HepG2 (cell line): ENCODE results near the gene MXRA7. TPM values are rescaled to one million over a fixed set of nuclear protein-coding genes. Genes with fewer than 3 reads are reported as not detected.
A peak's percentile ranks its signal among the peaks of the same experiment; 100 is the strongest.

Source experiments
- ATAC-seq: fragments of 200-7000 bp; cut with Tn5 transposase; 3 replicates; pipeline ENCODE4 v1.9.1; 2020; ENCODE audit warnings: mild to moderate bottlenecking, moderate library complexity
- BruUV-seq: library from RNA; stranded (reverse); fragments of 400-500 nt; replicated peaks from 2 replicates; lab custom pipeline; 2021; lab: Mats Ljungman, UMichigan
- CTCF ChIA-PET: fragments of 300-600 bp; formaldehyde crosslinking; extraction: SDS; loops from one replicate; lab custom pipeline; 2021; ENCODE audit warnings: low total read pairs, inconsistent platforms, low intra/inter-chr PET ratio; lab: Yijun Ruan, JAX
- POLR2A ChIA-PET: fragments of 350-600 bp; sonication (Branson Sonifier 250); formaldehyde crosslinking; loops from one replicate; lab custom pipeline; 2020; ENCODE audit warnings: antibody characterized with exemption, inconsistent platforms; lab: Yijun Ruan, JAX
- DNase-seq: peaks from one replicate; pipeline ENCODE4 v3.0.0-alpha.2; 2015; ENCODE audit warnings: low spot score
- FAIRE-seq: peaks from 3 replicates; lab custom pipeline; 2011; peaks lifted over from hg19 to GRCh38; lab: Jason Lieb, UNC
- H2AFZ ChIP-seq: one replicate; pipeline ENCODE4 v1.6.1; 2011; ENCODE audit warnings: low read length, inconsistent platforms
- H3K27ac ChIP-seq: fragments of 300-600 bp; 3 replicates; pipeline ENCODE4 v1.8.0; 2011; ENCODE audit warnings: mixed run types, mild to moderate bottlenecking, mixed read lengths, low read length, inconsistent platforms; ENCODE audit not compliant: insufficient read depth; ENCODE audit errors: extremely low read length
- H3K27me3 ChIP-seq, 2 experiments: fragments of 200-600 bp in 1 of 2; 2 replicates in 1 of 2; 3 replicates in 1 of 2; pipeline versions ENCODE4 v1.6.0 to v1.8.0; 2011; ENCODE audit warnings: low read length in 2 of 2, mild to moderate bottlenecking in 2 of 2, moderate library complexity in 2 of 2, inconsistent platforms in 1 of 2; ENCODE audit not compliant: insufficient read depth in 2 of 2, control insufficient read depth in 1 of 2
- H3K36me3 ChIP-seq, 2 experiments: fragments of 200-600 bp in 1 of 2; replicated peaks in 1 of 2; 2 replicates in 1 of 2; 3 replicates in 1 of 2; pipeline versions ENCODE4 v1.5.1 to v1.8.0; 2011; ENCODE audit warnings: low read length in 2 of 2, inconsistent platforms in 1 of 2; ENCODE audit not compliant: insufficient read depth in 2 of 2, control insufficient read depth in 1 of 2
- H3K4me1 ChIP-seq: 2 replicates; pipeline ENCODE4 v1.5.1; 2012; ENCODE audit warnings: low read length, inconsistent platforms; ENCODE audit not compliant: insufficient read depth
- H3K4me2 ChIP-seq: 2 replicates; pipeline ENCODE4 v1.6.0; 2011; ENCODE audit warnings: low read depth, low read length, inconsistent platforms
- H3K4me3 ChIP-seq, 3 experiments: fragments of 200-600 bp in 1 of 3; sonication (generic), shearing (Covaris generic) in 1 of 3; replicated peaks in 1 of 3; 2 replicates each; pipeline ENCODE4 v1.5.1; 2011 to 2016; ENCODE audit warnings: low read length in 3 of 3, inconsistent platforms in 2 of 3, low read depth in 2 of 3, mild to moderate bottlenecking in 2 of 3, control low read depth in 1 of 3, mixed read lengths in 1 of 3; ENCODE audit not compliant: insufficient read depth in 1 of 3
- H3K79me2 ChIP-seq: one replicate; pipeline ENCODE4 v1.6.1; 2011; ENCODE audit warnings: low read length, inconsistent platforms; ENCODE audit not compliant: insufficient read depth
- H3K9ac ChIP-seq: 2 replicates; pipeline ENCODE4 v1.6.0; 2011; ENCODE audit warnings: mild to moderate bottlenecking, low read depth, low read length, inconsistent platforms; ENCODE audit not compliant: insufficient read depth
- H3K9me3 ChIP-seq: 2 replicates; pipeline ENCODE4 v1.5.1; 2012; ENCODE audit warnings: mild to moderate bottlenecking, low read length
- H4K20me1 ChIP-seq: 2 replicates; pipeline ENCODE4 v1.6.0; 2011; ENCODE audit warnings: inconsistent platforms, mild to moderate bottlenecking, low read length, moderate library complexity; ENCODE audit not compliant: insufficient read depth
- EEA1 ChIP-seq: sonication (generic); formaldehyde crosslinking; IDR thresholded peaks from 2 replicates; pipeline ENCODE4 v1.5.1; 2020; ENCODE audit warnings: mild to moderate bottlenecking, missing genetic modification reagents, borderline replicate concordance
- ELF4 ChIP-seq: sonication (generic); formaldehyde crosslinking; IDR thresholded peaks from 2 replicates; pipeline ENCODE4 v1.5.0; 2020; ENCODE audit warnings: missing genetic modification reagents, mild to moderate bottlenecking, moderate library complexity, borderline replicate concordance
- IKZF5 ChIP-seq: IDR thresholded peaks from 2 replicates; pipeline ENCODE4 v1.6.1; 2018; ENCODE audit warnings: missing genetic modification reagents, mild to moderate bottlenecking, missing compliant biosample characterization
- PHF20 ChIP-seq: sonication (generic); formaldehyde crosslinking; IDR thresholded peaks from 2 replicates; pipeline ENCODE4 v1.5.0; 2020; ENCODE audit warnings: mild to moderate bottlenecking, missing genetic modification reagents
- PTBP1 ChIP-seq: fragments of 200-400 bp; formaldehyde crosslinking; IDR thresholded peaks from 2 replicates; pipeline ENCODE4 v1.6.1; 2018; ENCODE audit warnings: low read length, low read depth; ENCODE audit not compliant: poor library complexity, severe bottlenecking
- REXO4 ChIP-seq: sonication (generic); formaldehyde crosslinking; IDR thresholded peaks from 2 replicates; pipeline ENCODE4 v1.8.0; 2022; ENCODE audit warnings: missing genetic modification reagents, mild to moderate bottlenecking, borderline replicate concordance
- ZNF460 ChIP-seq: sonication (generic); formaldehyde crosslinking; IDR thresholded peaks from 2 replicates; pipeline ENCODE4 v1.5.1; 2020; ENCODE audit warnings: missing genetic modification reagents, mild to moderate bottlenecking, borderline replicate concordance
- ZNF563 ChIP-seq: sonication (generic); formaldehyde crosslinking; IDR thresholded peaks from 2 replicates; pipeline ENCODE4 v1.8.0; 2022; ENCODE audit warnings: mild to moderate bottlenecking, moderate library complexity, missing genetic modification reagents
- ZNF747 ChIP-seq: sonication (generic); formaldehyde crosslinking; IDR thresholded peaks from 2 replicates; pipeline ENCODE4 v1.8.1; 2023; ENCODE audit warnings: missing genetic modification reagents, mild to moderate bottlenecking, borderline replicate concordance
- ZNF770 ChIP-seq: sonication (generic); formaldehyde crosslinking; IDR thresholded peaks from 2 replicates; pipeline ENCODE4 v1.5.0; 2020; ENCODE audit warnings: mild to moderate bottlenecking, missing genetic modification reagents
- WGBS: methylation state at CpG from one replicate; pipeline ENCODE4 v1.1.6; 2017; ENCODE audit warnings: low lambda C conversion rate; 5-methylcytosine and 5-hydroxymethylcytosine counted together
- in situ Hi-C: cut with HindIII; loops from 2 replicates; pipeline ENCODE4 v1.10.0; 2017; ENCODE audit warnings: low pct_unique_long_range_greater_than_20kb; ENCODE audit not compliant: extremely low pct_ligation_motif_present
- intact Hi-C: fragments of 100-400 bp; cut with micrococcal nuclease; formaldehyde crosslinking; loops from one replicate; pipeline ENCODE4 v1.10.0; 2022; ENCODE audit not compliant: unreplicated experiment
- polyA plus RNA-seq, 8 experiments: library from polyadenylated mRNA; depleted of rRNA in 3 of 8; stranded (reverse) in 7 of 8; unstranded in 1 of 8; fragments of >200 nt; fragmentation: Illumina TruSeq in 4 of 8; extraction: Trizol in 4 of 8; gene quantifications; 2 replicates each; pipeline versions ENCODE4 v1.2.1 to v1.2.3, GENCODE V29; 2011 to 2016; ENCODE audit warnings: low read depth in 4 of 8, missing spikeins in 1 of 8, mixed read lengths in 1 of 8; ENCODE audit not compliant: insufficient read depth in 1 of 8
- total RNA-seq, 5 experiments: library from RNA; depleted of rRNA; stranded (reverse); fragments of >200 nt; fragmentation: Illumina TruSeq; extraction: Trizol; gene quantifications; 2 replicates each; pipeline ENCODE4 v1.2.3, GENCODE V29; 2016; ENCODE audit warnings: low read depth in 1 of 5

The MXRA7 gene
- total and polyA plus RNA-seq, 2 of the 13 experiments (the other 11 are each of a cell fraction or from before 2014, with no cell fraction given), result 44.8 to 112 TPM

- Histone ChIP-seq H3K4me3 (peak overlapping the region in 2 of 3 experiments; percentile 56 to 75; a peak in 1 of 6 replicates), H3K27ac (peak overlapping the region; percentile 71), H3K4me1 (peaks cover 66% of the 10 kb centered on the region), H3K36me3 (no peaks in the 10 kb centered on the region), H3K9ac (peak overlapping the region; percentile 64; the same call in 1 of the 2 replicates), H3K27me3 (no peaks in the 10 kb centered on the region), H4K20me1 (peaks cover 3% of the 10 kb centered on the region; the same call in 1 of the 2 replicates), H3K4me2 (peak overlapping the region; percentile 94), H3K79me2 (peaks cover 31% of the 10 kb centered on the region), H2AFZ (no peak overlapping the region), H3K9me3 (no peaks in the 10 kb centered on the region)
- intact Hi-C loops (loop anchor here (10.0 kb wide), 1 partner anchor 147 kb away; no protein-coding TSS in a partner anchor), in situ Hi-C loops (no loop called here)
- FAIRE-seq (no peak), ATAC-seq (no peak), DNase-seq (no peak)
- BruUV-seq, result no TSS peak
- TF ChIP-seq ZNF563 (CRISPR knock-in tag), result 0 out of 2 replicates have a peak, but pooled peaks have one; percentile 21
- 0 out of 2 replicates have a peak, but pooled peaks have one; percentile 3 for TF ChIP-seq PHF20
- no peak for TF ChIP-seq PTBP1
- 0 out of 2 replicates have a peak, but pooled peaks have one; percentile 3 for TF ChIP-seq ELF4 (CRISPR knock-in tag)
- peak; percentile 1; the same call in 1 of the 2 replicates for TF ChIP-seq IKZF5 (CRISPR knock-in tag)
- peak; percentile 14; the same call in 1 of the 2 replicates for TF ChIP-seq ZNF770 (CRISPR knock-in tag)
- TF ChIP-seq ZNF460, result 0 out of 2 replicates have a peak, but pooled peaks have one; percentile 17
- TF ChIP-seq EEA1 (CRISPR knock-in tag), result no peak
- no peak for TF ChIP-seq REXO4 (CRISPR knock-in tag)
- TF ChIP-seq ZNF747 (CRISPR knock-in tag), result no peak
- WGBS, result 26% methylated on average over 2 of the region's 2 CpGs
- CTCF ChIA-PET, result no interaction called here
- POLR2A ChIA-PET, result interaction anchor here (0.8 to 3.5 kb wide), 9 partner anchors 9 to 300 kb away, joined by 3 to 25 read pairs (median 4); partner anchors contain the start of genes JMJD6, MFSD11, MXRA7 and SRSF2
These were observed 8.7 kb downstream of the MXRA7 start for GRCh38 chr17:76702076-76702475.
